Neural progenitor cell (in vitro differentiated cells): ENCODE results near the gene SOSTDC1. TPM values are rescaled to one million over a fixed set of nuclear protein-coding genes. Genes with fewer than 3 reads are reported as not detected.
A peak's percentile ranks its signal among the peaks of the same experiment; 100 is the strongest.
"Not testable (repeated sequence)": the region's sequence is repeated elsewhere in the genome, so short reads cannot be mapped to it uniquely, and the experiment has no call there.

Source experiments
- DNase-seq: peaks from one replicate; pipeline ENCODE4 v3.0.0-alpha.2; 2016; ENCODE audit warnings: low spot score
- H2AFZ ChIP-seq: fragments of 200-600 bp; sonication (generic); replicated peaks from 2 replicates; pipeline ENCODE4 v1.6.1; 2016; ENCODE audit warnings: antibody characterized with exemption
- H3F3A ChIP-seq: fragments of 200-600 bp; sonication (generic); 2 replicates; pipeline ENCODE4 v1.6.1; 2016; ENCODE audit warnings: antibody characterized with exemption, low read depth
- H3K27ac ChIP-seq: fragments of 200-600 bp; sonication (generic); 2 replicates; pipeline ENCODE4 v1.5.1; 2016; ENCODE audit warnings: mild to moderate bottlenecking
- H3K27me3 ChIP-seq: fragments of 200-600 bp; sonication (generic); 2 replicates; pipeline ENCODE4 v1.6.1; 2016; ENCODE audit warnings: mild to moderate bottlenecking, moderate library complexity
- H3K36me3 ChIP-seq: fragments of 200-600 bp; sonication (generic); 2 replicates; pipeline ENCODE4 v1.5.1; 2016
- H3K4me1 ChIP-seq: fragments of 200-600 bp; sonication (generic); 2 replicates; pipeline ENCODE4 v1.6.1; 2016; ENCODE audit warnings: mixed run types
- H3K4me2 ChIP-seq: fragments of 200-600 bp; sonication (generic); 2 replicates; pipeline ENCODE4 v1.6.1; 2016
- H3K4me3 ChIP-seq: fragments of 200-600 bp; sonication (generic); 2 replicates; pipeline ENCODE4 v1.5.1; 2016
- H3K79me2 ChIP-seq: fragments of 200-600 bp; sonication (generic); 2 replicates; pipeline ENCODE4 v1.6.1; 2016; ENCODE audit warnings: low read depth
- H3K9ac ChIP-seq: fragments of 200-600 bp; sonication (generic); 2 replicates; pipeline ENCODE4 v1.6.1; 2016
- H3K9me3 ChIP-seq: fragments of 200-600 bp; sonication (generic); 2 replicates; pipeline ENCODE4 v1.5.1; 2016; ENCODE audit warnings: low read depth
- H4K20me1 ChIP-seq: fragments of 200-600 bp; sonication (generic); 2 replicates; pipeline ENCODE4 v1.6.1; 2016; ENCODE audit warnings: low read depth
- H3K27ac Mint-ChIP-seq: 3 replicates; pipeline ENCODE4 v1.8.0; 2021; ENCODE audit warnings: mixed read lengths
- H3K27me3 Mint-ChIP-seq: 2 replicates; pipeline ENCODE4 v1.8.0; 2022; ENCODE audit warnings: low read depth, mild to moderate bottlenecking, inconsistent platforms, moderate library complexity, mixed read lengths; ENCODE audit not compliant: insufficient read depth
- H3K36me3 Mint-ChIP-seq: 3 replicates; pipeline ENCODE4 v1.8.0; 2021; ENCODE audit warnings: mixed read lengths
- H3K4me1 Mint-ChIP-seq: 3 replicates; pipeline ENCODE4 v1.8.0; 2021; ENCODE audit warnings: mixed read lengths
- H3K4me3 Mint-ChIP-seq: 3 replicates; pipeline ENCODE4 v1.8.0; 2021; ENCODE audit warnings: mild to moderate bottlenecking, moderate library complexity, mixed read lengths
- H3K9me3 Mint-ChIP-seq: 3 replicates; pipeline ENCODE4 v1.8.0; 2020; ENCODE audit warnings: mixed read lengths
- EZH2 ChIP-seq: fragments of 200-600 bp; sonication (generic); IDR thresholded peaks from 2 replicates; pipeline ENCODE4 v1.6.1; 2017; ENCODE audit warnings: antibody characterized with exemption, mild to moderate bottlenecking, moderate library complexity
- EZH2phosphoT487 ChIP-seq: fragments of 200-600 bp; sonication (generic); IDR thresholded peaks from 2 replicates; pipeline ENCODE4 v1.6.1; 2017; ENCODE audit warnings: antibody characterized with exemption
- total RNA-seq: library from RNA; depleted of rRNA; stranded (reverse); fragments of >200 nt; gene quantifications from 2 replicates; pipeline ENCODE4 v1.2.3, GENCODE V29; 2015; ENCODE audit warnings: low replicate concordance
- TF ChIP-seq, protein P1 (sequence below): fragments of 200-600 bp; sonication (generic); IDR thresholded peaks from 2 replicates; pipeline ENCODE4 v1.5.1; 2017; ENCODE audit warnings: antibody characterized with exemption, mild to moderate bottlenecking

SOSTDC1 gene
- total RNA-seq, 1 donor from 2014 or later: 1.9 TPM

DNA sequence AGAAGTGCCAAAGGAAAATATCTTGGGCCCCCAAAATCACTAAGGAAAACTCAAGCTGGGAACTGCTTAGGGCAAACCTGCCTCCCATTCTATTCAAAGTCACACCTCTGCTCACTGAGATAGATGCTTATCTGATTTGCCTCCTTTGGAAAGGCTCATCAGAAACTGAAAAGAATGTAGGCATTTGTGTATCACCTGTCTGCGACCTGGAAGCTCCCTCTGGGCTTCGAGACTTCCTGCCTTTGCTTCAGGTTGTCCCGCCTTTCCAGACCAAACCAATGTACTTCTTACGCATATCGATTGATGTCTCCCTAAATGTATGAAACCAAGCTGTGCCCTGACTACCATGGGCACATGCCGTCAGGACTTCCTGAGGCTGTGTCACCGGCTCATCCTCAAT, 46.6 kb upstream of the SOSTDC1 start:
- Mint-ChIP-seq H3K27ac (no peak overlapping the region), H3K4me3 (no peak overlapping the region), H3K36me3 (no peaks in the 10 kb centered on the region), H3K4me1 (no peaks in the 10 kb centered on the region), H3K27me3 (peaks cover 5% of the 10 kb centered on the region), H3K9me3 (no peaks in the 10 kb centered on the region)
- Histone ChIP-seq H2AFZ (no peak overlapping the region), H3K27me3 (no peaks in the 10 kb centered on the region), H3K4me3 (no peak overlapping the region), H3K4me1 (no peaks in the 10 kb centered on the region), H4K20me1 (no peaks in the 10 kb centered on the region), H3K9me3 (no peaks in the 10 kb centered on the region), H3K36me3 (no peaks in the 10 kb centered on the region), H3K79me2 (no peaks in the 10 kb centered on the region), H3K4me2 (no peak overlapping the region), H3F3A (no peaks in the 10 kb centered on the region), H3K9ac (no peak overlapping the region), H3K27ac (no peak overlapping the region)
- no peak for DNase-seq
- TF ChIP-seq EZH2phosphoT487: no peak
- TF ChIP-seq EZH2: no peak
- TF ChIP-seq, protein P1, sequence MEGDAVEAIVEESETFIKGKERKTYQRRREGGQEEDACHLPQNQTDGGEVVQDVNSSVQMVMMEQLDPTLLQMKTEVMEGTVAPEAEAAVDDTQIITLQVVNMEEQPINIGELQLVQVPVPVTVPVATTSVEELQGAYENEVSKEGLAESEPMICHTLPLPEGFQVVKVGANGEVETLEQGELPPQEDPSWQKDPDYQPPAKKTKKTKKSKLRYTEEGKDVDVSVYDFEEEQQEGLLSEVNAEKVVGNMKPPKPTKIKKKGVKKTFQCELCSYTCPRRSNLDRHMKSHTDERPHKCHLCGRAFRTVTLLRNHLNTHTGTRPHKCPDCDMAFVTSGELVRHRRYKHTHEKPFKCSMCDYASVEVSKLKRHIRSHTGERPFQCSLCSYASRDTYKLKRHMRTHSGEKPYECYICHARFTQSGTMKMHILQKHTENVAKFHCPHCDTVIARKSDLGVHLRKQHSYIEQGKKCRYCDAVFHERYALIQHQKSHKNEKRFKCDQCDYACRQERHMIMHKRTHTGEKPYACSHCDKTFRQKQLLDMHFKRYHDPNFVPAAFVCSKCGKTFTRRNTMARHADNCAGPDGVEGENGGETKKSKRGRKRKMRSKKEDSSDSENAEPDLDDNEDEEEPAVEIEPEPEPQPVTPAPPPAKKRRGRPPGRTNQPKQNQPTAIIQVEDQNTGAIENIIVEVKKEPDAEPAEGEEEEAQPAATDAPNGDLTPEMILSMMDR: no peak

DNA sequence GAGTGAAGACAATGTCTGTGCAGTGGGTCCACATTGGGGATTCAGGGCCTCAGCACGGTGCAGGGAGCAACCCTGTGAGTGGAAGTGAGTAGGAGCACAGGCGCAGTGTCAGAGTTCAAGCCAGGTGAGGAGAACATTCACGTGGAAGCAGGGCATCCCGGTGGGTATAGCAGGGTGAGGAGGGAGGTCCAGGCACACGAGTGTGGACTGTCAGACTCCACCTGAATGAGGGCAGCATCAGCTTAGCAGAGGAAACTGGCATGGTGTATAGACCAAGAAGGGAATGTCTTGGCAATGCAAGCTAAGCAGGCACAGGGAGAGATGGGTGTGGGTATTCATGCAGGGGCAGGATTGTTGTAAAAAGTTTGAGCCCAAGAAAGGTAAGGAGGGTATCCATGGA, 45.8 kb upstream of the SOSTDC1 start:
- TF ChIP-seq EZH2 (no peak), EZH2phosphoT487 (no peak)
- TF ChIP-seq, protein P1: no peak
- H3K27ac Mint-ChIP-seq: peak overlapping the region; percentile 87
- no peaks in the 10 kb centered on the region for H3K9me3 ChIP-seq

DNA sequence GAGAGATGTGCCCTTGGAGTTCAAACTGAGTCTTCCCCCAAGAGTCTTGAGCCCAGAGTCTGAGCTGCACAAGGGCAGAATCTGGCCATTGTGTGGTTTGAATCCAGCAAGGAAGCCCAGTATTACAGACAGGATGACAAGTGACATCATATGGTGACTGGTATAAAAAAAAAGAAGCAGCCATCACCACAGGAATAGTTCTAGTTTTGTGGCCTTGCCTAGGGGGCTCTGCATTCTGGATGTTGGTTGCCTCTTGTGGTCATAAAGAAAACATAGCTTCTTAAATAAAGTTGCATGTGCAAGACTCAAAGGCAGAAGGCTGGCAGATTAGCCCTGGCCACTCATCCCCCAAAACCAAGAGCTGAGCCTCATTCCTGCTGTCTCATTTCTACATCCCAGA, 44.3 kb upstream of the SOSTDC1 start:
- Histone ChIP-seq H3K9me3 (no peaks in the 10 kb centered on the region), H2AFZ (no peak overlapping the region), H3F3A (no peaks in the 10 kb centered on the region), H3K9ac (no peak overlapping the region), H3K27me3 (no peaks in the 10 kb centered on the region), H3K4me3 (no peak overlapping the region), H3K36me3 (no peaks in the 10 kb centered on the region), H4K20me1 (no peaks in the 10 kb centered on the region), H3K4me2 (no peak overlapping the region), H3K79me2 (no peaks in the 10 kb centered on the region), H3K27ac (no peak overlapping the region), H3K4me1 (no peaks in the 10 kb centered on the region)
- Mint-ChIP-seq H3K4me1 (no peaks in the 10 kb centered on the region), H3K27me3 (peaks cover 2% of the 10 kb centered on the region), H3K36me3 (no peaks in the 10 kb centered on the region), H3K9me3 (no peaks in the 10 kb centered on the region), H3K27ac (no peak overlapping the region), H3K4me3 (no peak overlapping the region)
- TF ChIP-seq EZH2: no peak
- TF ChIP-seq, protein P1: no peak
- TF ChIP-seq EZH2phosphoT487: no peak
- DNase-seq: no peak

More for the DNA sequence above, 45.8 kb upstream of the SOSTDC1 start:
- no peaks in the 10 kb centered on the region for H3K9me3 Mint-ChIP-seq
- H3K4me2 ChIP-seq: no peak overlapping the region
- H3K4me1 ChIP-seq: no peaks in the 10 kb centered on the region
- no peak overlapping the region for H2AFZ ChIP-seq
- no peak overlapping the region for H3K9ac ChIP-seq
- H3K36me3 Mint-ChIP-seq: no peaks in the 10 kb centered on the region
- no peaks in the 10 kb centered on the region for H3K4me1 Mint-ChIP-seq
- H3K4me3 Mint-ChIP-seq: no peak overlapping the region
- H3K27ac ChIP-seq: no peak overlapping the region
- no peak for DNase-seq
- H3F3A ChIP-seq: no peaks in the 10 kb centered on the region
- H3K36me3 ChIP-seq: no peaks in the 10 kb centered on the region
- no peaks in the 10 kb centered on the region for H4K20me1 ChIP-seq
- H3K27me3 Mint-ChIP-seq: peaks cover 5% of the 10 kb centered on the region
- no peaks in the 10 kb centered on the region for H3K79me2 ChIP-seq
- no peak overlapping the region for H3K4me3 ChIP-seq
- H3K27me3 ChIP-seq: no peaks in the 10 kb centered on the region

DNA sequence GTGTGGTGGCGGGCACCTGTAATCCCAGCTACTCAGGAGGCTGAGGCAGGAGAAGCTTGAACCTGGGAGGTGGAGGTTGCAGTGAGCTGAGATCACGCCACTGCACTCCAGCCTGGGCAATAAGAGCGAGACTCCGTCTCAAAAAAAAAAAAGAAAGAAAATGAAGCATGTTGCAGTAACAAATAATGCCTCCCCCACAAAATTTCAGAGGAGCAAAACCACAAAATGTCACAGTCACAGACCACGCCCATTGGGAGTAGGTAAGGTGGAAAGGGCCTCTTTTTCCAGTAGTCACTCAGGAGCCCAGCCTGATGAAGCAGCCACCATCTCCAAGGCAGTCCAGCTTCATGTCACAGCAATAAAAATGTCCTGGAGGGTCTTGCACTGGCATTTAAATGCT, 40.9 kb upstream of the SOSTDC1 start:
- not testable (repeated sequence) for H3K36me3 Mint-ChIP-seq, H3K79me2 ChIP-seq, H4K20me1 ChIP-seq, H3K9me3 ChIP-seq, H3F3A ChIP-seq, DNase-seq, H3K4me1 ChIP-seq, H2AFZ ChIP-seq, H3K27ac Mint-ChIP-seq, H3K9ac ChIP-seq, H3K27ac ChIP-seq, H3K4me1 Mint-ChIP-seq, H3K36me3 ChIP-seq, H3K27me3 Mint-ChIP-seq, H3K4me3 Mint-ChIP-seq, H3K9me3 Mint-ChIP-seq, H3K4me3 ChIP-seq, H3K27me3 ChIP-seq, H3K4me2 ChIP-seq
